A172 (cell line): ENCODE data around the gene TRIP13. TPM values are rescaled to one million over a fixed set of nuclear protein-coding genes. Genes with fewer than 3 reads are reported as not detected.
"Not testable (repeated sequence)": the region's sequence is repeated elsewhere in the genome, so short reads cannot be mapped to it uniquely, and the experiment has no call there.

Experiments
- DNase-seq: peaks from one replicate; pipeline ENCODE4 v3.0.0-alpha.2; 2015; ENCODE audit warnings: low spot score
- total RNA-seq: library from RNA; depleted of rRNA; stranded (reverse); fragments of >200 nt; shearing (Covaris generic); gene quantifications from 2 replicates; pipeline ENCODE4 v1.2.3, GENCODE V29; 2014; rRNA removed

TRIP13 gene, protein sequence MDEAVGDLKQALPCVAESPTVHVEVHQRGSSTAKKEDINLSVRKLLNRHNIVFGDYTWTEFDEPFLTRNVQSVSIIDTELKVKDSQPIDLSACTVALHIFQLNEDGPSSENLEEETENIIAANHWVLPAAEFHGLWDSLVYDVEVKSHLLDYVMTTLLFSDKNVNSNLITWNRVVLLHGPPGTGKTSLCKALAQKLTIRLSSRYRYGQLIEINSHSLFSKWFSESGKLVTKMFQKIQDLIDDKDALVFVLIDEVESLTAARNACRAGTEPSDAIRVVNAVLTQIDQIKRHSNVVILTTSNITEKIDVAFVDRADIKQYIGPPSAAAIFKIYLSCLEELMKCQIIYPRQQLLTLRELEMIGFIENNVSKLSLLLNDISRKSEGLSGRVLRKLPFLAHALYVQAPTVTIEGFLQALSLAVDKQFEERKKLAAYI
- total RNA-seq = 92.9 and 108 TPM in 2 replicates

DNA sequence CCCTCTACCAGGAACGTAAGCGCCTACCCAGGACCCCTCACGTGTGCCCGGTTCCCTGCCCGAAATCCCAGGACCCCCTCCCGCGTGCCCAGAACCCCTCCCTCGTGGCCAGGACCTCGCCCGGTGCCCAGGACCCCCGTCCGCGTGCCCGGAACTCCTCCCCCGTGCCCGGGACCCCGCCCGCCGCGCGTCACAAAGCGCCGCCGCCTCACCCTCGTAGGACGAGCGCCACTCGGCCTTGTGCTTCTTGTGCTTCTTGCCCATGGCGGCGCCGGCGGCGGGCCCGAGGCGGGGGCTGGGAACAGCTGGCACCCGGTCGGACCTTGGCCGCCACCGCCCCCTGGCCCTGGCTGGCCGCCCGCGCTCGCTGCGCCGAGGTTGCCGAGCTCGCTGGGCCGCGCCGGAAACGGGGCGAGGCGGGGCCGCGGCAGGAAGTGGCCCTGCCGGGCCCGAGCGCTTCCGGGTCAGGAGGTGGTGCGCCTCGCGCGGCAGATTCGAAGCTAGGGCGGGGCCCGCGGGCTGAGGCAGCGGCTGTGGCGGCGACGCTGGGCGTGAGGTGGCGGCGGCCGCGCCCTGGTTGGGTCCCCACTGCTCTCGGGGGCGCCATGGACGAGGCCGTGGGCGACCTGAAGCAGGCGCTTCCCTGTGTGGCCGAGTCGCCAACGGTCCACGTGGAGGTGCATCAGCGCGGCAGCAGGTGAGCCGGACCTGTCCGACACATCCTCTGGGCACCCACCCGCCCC is at the start of gene TRIP13, which contains the start of gene BRD9:
TSS of gene TRIP13 (plus strand) at position 491 of the 743 bp plus-strand sequence. CDS start at position 606, 115 bp downstream.
TSS of gene BRD9 (minus strand) at position 408 of the 743 bp plus-strand sequence. CDS start at position 264, 144 bp downstream.
- DNase-seq = peak; percentile 44

DNA sequence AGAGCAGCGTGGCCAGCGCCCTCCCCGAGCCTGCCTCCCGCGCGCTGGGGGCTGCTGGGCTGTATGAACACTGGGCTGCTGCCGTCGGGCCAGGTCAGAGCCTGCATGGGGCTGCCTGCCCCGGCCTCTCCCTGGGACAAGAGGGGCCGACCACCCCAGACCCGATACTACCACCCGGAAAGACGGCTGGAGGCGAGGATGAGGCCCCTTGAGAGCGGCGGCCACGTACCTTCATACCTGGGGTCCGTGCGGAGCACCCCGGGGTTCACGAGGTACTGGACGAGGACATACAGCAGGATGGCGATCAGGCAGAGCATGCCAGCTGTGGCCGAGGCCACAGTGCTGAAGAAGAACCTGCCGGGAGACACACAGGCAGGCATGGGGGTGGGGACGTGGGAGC is 49.3 kb upstream of the TRIP13 start:
- not testable (repeated sequence) for DNase-seq

DNA sequence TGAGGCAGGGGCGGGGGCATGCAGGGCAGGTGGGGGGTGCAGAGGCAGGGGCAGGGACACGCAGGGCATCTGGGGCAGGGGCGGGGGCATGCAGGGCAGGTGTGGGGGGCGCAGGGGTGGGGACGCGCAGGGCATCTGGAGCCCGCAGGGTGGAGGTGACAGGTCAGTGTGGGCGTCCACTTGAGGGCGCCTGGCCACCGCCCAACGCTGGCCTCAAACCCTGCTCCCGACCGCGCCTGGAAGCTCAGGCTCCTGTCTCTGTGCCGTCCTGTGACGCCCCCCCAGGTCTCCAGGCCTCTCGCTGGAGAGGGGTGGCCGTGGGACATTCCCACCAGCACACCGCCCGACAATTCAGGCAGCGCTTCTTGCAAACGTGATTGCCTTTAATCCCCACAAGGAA is 48.8 kb upstream of the TRIP13 start:
- not testable (repeated sequence) for DNase-seq

DNA sequence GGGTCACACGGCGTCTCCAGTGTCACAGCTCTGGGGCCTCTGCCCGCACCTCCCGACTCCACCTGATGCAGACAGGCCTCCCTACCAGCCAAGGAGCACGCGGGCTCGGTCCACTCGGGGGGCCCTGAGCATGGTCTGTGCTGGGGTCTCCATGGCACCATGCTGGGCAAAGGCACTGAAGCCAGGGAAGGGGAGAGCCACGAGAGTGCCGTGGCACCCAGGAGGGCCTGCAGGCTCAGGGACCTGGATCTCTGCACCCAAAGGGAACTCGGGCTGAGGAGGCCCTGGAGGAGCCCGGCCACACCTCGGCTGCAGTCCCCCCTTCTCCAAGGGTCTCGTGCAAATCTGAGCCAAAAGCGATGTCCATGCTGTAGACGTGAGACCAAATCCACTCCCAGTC is 48.3 kb upstream of the TRIP13 start:
- DNase-seq = not testable (repeated sequence)

DNA sequence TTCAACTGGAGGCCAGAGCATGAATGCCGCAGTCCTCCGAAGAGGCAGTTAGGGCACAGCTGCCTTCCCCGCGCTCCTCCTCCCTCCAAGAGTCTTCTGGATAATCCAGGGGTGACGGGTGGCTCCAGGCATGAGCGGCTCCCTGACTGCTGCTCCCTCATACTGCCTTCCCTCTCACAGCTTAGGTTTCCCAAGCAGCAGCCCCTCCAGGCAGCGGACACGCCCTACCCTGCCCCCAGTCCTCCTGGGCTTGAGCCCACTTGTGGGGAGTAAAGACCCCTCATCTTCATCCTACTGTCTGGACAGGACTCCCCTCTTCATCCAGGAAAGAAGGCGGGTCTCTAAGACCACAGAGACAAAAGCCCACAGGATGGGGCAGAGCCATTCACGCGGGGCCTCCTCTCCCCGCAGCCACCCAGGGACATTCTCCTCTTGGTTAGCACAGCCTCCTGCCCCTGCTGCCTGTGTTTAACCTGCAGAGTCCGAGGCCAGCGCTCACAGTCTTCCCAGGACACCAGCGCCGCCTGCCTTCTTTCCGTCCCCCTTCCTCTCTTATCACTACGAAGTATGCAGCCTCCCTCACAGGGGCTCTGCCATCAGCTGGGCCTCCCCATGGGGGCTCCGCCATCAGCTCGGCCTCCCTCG is 47.5 kb upstream of the TRIP13 start:
- not testable (repeated sequence) for DNase-seq

DNA sequence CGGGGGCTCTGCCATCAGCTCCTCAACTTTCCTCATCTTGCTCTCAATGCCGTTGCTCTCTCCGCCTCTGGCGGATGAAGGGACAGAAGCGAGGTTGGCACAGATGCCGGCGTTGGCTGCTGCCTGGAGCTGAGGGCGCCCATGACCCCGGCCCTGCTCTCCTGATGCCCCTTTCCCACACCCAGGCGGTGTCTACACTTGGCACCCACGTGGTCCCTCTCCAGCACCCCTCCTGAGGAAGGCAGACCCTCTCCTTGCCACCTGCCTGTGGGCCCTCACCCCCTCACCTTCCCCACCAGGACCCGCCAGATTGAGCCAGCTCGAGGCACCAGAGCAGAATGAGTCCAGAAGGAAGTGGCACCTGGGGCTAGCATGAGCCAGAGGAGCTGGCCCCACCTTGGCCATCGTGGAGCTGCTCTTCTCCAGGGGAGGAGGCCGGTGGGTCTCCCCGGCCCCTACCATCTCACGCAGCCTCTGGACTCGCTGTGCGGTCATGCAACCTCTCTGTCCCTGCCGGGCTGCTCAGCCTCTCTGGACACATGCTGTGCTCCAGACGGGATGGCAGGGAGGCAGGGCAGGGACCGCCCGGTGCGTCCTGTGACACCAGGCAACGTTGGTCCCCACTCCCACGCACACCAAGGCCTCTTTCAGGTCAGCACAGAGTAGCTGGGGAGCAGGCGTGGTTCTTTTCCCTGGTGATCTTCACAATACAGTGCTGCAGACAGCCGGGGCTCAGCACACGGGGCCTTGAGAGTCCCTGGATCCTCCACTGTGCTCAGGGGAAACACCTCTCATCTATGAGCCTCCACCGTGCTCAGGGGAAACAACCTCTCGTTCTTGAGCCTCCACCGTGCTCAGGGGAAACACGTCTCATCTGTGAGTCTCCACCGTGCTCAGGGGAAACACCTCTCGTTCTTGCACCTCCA is 46.7 kb upstream of the TRIP13 start:
- DNase-seq = not testable (repeated sequence)

DNA sequence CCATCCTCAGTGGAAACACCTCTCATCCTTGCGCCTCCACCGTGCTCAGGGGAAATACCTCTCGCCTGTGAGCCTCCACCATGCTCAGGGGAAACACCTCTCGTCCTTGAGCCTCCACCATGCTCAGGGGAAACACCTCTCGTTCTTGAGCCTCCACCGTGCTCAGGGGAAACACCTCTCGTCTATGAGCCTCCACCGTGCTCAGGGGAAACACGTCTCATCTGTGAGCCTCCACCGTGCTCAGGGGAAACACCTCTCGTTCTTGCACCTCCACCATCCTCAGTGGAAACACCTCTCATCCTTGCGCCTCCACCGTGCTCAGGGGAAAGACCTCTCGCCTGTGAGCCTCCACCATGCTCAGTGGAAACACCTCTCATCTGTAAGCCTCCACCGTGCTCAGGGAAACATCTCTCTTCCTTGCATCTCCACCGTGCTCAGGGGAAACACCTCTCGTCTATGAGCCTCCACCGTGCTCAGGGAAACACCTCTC is 46.0 kb upstream of the TRIP13 start:
- not testable (repeated sequence) for DNase-seq

DNA sequence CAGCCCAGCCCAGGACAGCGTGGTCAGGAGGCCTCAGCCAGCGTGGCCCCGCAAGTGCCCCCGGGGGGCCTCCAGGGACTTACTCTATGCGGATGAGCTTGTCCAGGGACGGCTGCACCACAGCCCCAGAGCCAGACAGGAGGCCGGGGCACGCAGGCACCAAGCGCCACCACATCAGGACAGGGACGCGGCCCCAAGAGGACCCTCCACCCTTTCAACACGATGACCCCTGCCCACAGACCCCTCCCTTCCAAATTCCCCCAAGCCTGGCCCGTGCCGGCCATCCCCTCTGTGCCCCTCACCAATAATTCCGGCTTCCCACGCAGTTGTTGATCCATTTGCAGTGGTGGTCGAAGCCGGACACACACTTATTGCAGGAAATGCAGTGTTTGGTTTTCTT is 45.5 kb upstream of the TRIP13 start:
- not testable (repeated sequence) for DNase-seq

DNA sequence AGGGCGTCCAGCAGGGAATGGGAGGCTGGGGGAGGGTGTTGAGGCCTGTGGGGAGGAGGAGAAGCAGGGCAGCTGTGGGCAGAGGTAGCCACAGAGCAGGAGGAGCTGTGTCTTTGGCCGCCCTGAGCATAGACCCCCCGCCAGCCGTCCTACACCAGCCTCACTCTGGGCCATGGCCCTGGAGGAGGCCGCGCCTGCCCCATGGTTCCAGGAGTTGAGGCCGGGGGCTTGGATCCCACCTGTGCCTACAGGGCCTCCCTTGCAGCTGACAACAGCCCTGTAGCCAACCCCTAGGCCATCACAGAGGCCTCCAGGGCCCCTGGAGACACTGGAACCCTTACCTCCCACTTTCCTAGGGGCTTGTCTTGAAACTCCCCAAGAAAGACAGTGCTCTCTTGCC is 44.9 kb upstream of the TRIP13 start:
- DNase-seq = not testable (repeated sequence)

DNA sequence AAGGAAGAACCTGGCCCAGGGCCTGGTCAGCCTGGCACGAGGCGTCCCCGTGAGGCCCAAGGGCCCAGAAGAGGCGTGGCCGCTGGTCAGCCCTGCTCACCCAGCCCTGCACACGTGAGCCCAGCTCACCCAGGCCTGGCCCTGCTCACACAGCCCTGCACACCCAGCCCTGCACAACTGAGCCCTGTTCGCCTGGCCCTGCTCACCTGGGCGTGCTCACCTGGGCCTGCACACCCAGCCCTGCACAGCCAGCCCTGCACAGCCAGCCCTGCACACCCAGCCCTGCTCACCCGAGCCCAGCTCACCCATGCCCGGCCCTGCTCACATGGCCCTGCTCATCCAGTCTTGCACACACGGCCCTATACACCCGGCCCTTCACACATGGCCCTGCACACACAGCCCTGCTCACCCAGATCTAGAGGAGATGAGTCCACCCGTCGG is 44.0 kb upstream of the TRIP13 start:
- no peak for DNase-seq

DNA sequence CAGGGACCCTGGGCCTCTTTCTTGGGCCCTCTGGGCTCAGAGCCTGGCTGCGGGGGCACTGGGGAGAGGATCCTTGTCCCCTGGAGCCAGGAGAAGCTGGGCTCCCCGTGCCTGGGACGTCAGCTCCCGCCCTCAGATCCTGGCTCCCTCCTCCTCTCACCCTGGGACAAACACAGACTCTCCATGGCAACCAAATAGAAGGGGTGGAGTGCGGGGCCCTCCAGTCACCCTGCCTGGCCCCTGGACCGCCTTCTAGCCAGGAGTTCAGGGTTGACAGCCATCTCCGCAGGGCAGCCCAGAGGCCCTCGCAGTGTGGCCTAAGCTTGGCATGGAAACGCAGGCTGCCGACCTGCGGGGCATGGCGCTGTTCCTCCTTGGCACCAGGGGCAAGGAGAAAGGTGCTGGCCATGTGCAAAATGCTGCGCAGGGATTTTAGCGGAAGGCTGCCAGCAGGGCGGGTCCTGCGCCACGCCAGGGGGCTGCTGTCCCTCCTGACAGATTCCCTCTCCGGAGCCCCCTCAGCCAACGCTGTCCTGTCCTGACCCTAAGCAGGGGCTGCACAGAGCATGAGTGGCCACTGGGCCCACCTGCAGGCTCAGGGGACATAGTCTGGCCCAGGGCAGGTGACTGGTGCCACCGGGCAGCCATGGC is 42.9 kb upstream of the TRIP13 start:
- no peak for DNase-seq

DNA sequence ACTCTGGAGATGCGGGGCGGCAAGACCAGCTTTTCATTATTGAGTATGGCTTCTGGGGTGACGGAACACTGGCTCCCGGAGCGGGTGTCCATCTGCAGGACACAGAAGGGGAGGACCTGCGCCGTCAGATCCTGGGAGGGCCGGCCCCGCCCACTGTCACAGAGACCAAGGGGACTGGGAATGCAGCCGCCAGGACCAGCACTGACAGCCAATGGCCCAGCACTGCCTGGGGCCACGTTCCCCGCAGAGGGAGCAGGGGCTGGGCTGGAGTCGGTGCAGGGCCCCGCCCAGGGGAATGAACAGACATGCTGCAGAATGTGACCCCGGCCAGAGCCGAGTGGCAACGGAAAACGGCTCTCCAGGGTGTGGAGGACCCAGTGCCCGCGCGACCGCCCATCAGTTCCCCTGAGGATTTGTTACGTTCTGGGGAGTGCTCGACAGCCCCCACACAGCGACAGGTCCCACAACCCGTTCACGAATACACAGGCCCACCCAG is 42.1 kb upstream of the TRIP13 start, which contains the start of gene ZDHHC11:
TSS of gene ZDHHC11 (minus strand) at position 476 of the 496 bp plus-strand sequence. CDS start at position 92, 384 bp downstream.
- no peak for DNase-seq

DNA sequence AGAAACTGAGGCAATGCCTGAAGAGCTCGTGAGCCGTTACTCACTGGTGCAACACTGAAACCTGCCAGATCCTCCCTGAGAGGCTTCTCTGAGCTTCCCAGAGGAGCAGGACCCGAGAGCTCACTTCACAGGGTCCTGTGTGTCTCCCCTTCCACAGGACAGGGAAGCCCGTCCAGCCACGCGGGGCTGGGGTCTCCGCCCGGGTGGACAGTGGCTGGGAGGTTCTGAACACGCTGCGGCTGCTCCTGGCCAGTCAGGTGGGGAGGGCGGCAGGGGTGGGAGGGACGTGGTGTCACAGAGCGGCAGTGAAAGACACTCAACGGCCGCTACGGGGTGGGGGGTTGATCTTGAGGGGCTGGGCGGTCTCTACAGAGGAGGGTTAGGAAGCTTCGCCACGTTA is 41.6 kb upstream of the TRIP13 start:
- no peak for DNase-seq

DNA sequence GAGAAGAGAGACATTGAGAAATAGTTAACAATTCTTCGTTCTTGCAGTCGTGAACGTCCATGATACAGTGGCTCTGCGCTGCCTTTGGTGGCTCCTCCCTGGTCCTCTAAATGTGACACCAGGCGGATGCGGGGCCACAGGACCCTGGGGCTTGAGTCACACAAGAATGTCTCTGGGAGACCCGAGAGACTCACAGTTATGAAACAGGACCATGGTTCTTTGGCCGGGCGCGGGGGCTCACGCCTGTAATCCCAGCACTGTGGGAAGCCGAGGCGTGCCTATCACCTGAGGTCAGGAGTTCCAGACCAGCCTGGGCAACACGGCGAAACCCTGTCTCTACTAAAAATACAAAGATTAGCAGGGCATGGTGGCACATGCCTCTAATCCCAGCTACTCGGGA is 41.1 kb upstream of the TRIP13 start:
- no peak for DNase-seq

DNA sequence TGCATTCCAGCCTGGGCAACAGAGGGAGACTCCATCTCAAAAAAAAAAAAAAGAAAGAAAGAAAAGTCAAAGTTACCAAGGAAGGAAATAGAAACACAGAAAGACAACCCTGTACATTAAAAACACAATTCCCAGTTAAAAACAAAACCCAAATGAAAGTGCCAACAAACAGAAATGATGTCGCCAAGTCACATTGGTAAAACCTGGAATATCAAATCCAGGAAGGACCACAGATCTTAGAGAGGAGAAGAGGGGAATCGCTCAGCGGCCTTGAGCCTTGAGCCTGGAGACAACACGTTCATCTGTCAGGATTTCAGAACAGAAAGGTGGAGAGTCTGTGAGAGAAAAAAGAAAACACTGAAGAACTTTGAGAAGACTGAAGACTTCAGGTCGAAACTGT is 40.7 kb upstream of the TRIP13 start:
- DNase-seq = no peak

DNA sequence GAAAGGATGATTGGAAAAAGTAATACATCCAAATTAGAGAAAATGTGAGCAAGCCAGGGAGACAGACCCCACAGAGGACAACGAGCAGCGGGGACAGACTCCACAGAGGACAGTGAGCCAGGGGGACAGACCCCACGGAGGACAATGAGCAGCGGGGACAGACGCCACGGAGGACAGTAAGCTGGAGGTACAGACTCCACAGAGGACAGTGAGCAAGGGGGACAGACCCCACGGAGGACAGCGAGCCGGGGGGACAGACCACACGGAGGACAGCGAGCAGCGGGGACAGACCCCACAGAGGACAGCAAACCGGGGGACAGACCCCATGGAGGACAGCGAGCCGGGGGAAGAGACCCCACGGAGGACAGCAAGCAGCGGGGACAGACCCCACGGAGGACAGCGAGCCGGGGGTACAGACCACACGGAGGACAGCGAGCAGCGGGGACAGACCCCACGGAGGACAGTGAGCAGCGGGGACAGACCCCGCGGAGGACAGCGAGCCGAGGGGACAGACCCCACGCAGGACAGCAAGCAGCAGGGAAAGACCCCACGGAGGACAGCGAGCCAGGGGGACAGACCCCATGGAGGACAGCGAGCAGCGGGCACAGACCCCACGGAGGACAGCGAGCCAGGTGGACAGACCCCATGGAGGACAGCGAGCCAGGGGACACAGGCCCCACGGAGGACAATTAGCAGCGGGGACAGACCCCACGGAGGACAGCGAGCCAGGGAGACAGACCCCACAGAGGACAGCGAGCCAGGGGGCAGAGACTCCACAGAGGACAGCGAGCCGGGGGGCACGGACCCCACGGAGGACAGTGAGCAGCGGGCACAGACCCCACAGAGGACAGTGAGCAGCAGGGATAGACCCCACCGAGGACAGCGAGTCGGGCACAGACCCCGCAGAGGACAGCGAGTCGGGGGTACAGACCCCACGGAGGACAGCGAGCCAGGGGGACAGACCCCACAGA is 40.0 kb upstream of the TRIP13 start:
- DNase-seq = no peak

DNA sequence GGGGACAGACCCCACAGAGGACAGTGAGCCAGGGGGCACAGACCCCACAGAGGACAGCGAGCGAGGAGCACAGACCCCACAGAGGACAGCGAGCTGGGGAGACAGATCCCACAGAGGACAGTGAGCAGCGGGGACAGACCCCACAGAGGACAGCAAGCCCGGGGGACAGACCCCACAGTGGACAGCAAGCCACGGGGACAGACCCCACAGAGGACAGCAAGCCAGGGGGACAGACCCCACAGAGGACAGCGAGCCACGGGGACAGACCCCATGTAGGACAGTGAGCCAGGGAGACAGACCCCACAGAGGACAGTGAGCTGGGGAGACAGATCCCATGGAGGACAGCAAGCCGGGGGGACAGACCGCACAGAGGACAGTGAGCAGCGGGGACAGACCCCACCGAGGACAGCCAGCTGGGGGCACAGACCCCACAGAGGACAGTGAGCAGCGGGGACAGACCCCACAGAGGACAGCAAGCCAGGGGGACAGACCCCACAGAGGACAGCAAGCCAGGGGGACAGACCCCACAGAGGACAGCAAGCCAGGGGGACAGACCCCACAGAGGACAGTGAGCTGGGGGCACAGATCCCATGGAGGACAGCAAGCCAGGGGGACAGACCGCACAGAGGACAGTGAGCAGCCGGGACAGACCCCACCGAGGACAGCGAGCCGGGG is 39.1 kb upstream of the TRIP13 start:
- not testable (repeated sequence) for DNase-seq

DNA sequence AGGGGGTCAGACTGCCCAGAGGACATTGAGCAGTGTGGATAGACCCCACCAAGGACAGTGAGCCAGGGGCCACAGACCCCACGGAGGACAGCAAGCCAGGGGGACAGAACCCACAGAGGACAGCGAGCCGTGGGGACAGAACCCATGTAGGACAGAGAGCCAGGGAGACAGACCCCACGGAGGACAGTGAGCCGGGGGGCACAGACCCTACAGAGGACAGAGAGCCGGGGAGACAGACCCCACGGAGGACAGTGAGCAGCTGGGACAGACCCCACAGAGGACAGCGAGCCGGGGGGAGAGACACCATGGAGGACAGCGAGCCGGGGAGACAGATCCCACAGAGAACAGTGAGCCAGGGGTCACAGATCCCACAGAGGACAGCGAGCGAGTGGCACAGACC is 38.5 kb upstream of the TRIP13 start:
- DNase-seq = no peak
